COLO668 (cell line): ENCODE results near the gene TMC1.
"Not testable (repeated sequence)": the region's sequence is repeated elsewhere in the genome, so short reads cannot be mapped to it uniquely, and the experiment has no call there.

Experiments
- DNase-seq: peaks from one replicate; lab custom pipeline; 2025; ENCODE audit not compliant: unreplicated experiment; lab: John Stamatoyannopoulos, UW

TMC1 gene

DNA sequence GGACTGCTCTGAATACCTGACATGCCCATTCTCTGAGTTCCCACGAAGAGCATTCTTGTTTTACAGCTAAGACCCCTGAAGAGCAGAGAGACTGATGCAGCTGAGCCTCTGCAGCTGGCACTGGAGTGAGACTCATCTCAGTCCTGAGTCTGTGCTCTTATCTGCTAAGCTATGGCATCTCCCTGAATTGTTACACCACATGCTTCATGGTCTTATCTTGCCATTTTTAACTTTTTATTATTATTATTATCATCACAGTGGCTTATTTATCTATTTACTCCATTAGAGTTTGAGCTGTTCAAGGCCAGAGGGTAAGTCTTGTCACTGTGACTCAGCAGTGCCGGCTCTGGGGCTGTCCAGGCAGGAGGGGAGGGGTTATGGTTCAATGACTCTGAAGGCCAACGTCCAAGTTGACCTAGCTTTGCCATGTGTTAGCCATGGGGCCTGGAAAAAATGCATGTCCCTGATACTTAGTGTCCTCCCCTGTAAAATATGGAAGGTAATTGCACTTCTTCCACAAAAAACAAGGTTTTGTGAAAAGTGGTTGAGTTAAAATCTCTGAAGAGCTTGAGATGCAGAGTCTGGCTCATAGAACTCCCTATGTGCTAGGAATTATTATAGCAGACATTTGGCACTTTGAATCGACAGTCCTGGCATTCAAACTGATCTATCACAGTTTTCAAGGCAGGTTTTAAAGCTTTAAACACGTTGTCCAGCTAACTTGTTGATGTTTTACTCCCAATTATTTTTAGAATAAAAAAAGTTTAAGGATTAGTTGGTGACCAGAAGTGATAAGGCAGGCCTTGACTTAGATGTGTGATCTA, 336.9 kb downstream of the TMC1 start:
- no peak for DNase-seq

DNA sequence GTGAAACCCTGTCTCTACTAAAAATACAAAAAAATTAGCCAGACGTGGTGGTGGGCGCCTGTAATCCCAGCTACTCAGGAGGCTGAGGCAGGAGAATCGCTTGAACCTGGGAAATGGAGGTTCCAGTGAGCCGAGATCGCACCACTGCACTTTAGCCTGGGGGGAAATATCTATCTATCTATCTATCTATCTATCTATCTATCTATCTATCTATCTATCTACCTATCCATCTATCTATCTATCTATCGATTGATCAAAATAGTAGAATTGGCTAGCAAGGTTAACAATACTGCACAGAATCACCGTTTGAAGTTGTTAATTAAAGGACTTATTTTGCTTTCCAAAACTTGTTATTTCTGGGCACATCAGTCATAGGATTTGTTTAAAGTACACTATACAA, 341.4 kb downstream of the TMC1 start:
- DNase-seq, result not testable (repeated sequence)

DNA sequence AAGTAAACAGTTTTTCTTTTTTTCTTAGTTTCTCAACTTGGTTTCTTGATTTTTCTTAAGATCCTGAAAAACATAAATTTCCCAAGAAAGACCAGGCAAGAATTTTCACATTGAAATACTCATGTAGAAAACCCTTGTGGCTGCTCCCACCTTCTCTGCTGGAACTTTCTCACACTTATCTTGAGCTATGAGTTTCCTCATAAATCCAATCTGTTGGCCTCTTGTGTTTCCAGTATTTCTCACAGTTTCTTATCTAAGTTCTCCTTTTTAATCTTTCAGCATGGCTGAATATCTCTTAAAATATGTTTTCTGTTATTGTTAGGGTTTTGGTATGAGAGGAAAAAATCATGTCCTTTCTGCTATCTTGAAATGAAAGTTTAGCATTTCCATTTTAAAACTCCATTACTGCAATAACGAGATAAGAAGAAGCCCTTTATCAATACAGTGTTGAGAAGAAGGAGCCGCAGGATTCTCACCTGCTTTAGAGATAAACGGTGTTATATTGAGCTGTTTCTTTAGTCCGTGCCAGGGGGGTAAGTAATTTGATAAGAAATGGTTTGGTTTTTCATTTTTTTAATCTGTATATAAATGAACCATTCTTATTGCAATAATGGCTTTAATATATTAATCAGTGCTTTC, 342.2 kb downstream of the TMC1 start:
- DNase-seq, result no peak

DNA sequence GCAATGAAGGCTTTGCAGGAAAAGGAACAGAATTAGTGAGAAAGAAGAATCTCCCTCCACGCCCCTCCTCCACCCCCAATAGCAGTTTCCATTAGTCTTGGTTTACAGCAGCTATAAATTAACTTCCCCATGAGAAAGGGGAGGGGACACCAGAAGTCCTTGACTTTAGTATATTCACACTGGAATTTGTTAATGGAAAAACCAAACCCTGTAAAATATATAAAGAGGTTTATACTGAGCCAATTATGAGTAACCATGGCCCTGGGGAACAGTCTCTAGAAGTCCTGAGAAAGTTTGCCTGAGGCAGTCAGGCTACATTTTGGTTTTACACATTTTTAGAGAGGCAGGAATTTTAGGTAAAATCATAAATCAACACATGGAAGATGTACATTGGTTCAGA, 342.9 kb downstream of the TMC1 start:
- DNase-seq, result no peak

DNA sequence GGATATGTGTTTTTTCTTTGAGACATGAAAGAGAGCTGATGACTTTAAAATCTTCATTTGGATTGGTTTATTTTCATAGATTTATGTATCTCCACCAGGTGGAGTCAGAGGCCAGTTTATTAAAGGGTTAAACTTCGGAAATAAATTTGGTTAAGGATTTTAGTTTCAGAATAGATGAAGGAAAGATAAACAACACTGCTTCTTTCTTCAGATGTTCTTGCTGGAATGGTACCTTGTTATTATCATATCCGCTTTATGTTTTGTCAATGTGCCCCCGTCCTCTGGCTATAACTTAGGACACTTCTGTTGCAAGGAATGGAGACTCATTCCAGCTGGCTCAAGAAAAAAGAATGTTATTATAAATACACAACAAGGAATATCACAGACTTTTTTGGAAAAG, 350.3 kb downstream of the TMC1 start:
- DNase-seq, result no peak

DNA sequence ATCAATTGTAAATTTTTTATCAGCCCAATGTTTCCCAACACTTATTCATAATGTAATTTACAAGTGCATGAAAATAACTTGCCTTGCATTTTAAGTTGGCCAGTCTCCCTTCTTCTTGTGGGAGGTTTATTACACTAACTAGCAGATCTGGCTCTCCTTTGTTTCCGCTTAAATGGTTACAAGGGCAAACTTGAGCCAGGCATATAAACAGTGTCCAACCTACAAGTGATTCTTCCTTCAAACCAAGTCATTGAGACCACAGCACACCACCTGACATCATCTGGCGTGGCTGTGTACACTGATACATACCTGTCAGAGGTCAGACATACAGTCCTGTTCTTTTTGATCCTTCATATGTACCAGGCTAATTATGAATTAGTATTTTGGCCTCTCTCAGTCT, 351.3 kb downstream of the TMC1 start:
- DNase-seq, result no peak

DNA sequence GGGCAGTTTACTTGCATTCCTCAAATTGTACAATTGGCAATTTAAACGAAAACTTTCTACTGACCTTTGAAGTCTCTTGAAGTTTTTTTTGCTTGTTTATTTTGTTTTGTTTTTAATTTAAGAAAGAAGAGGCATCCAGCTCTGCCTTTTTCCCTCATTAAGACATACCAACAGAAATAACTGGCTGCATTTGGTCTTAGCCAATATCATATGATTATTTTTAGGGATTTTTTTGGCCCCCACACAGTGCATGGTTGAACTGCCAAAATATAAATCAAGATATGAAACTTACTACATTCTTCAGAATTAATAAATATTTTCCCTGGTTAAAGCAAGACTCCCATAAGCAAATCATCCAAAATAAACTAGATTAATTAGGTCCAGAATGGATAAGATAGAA, 352.0 kb downstream of the TMC1 start:
- DNase-seq, result no peak

DNA sequence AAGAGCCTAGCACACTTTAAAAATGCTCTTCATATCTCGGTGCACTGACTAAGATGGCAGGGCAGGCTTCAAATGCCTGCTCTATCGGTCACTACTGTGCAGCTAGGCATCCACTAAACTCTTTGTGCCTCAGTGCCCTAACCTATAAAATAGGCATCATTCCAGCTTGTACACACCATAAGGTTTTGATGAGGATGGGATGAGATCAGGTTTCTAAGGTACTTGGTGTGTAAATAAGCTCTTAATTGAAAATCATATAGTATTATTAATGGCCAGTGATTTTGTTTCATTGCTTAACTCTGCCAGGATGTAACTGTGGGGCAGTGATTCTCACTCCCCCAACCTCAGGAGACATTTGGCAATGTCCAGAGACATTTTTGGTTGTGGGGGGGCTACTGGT, 352.9 kb downstream of the TMC1 start:
- DNase-seq, result no peak

DNA sequence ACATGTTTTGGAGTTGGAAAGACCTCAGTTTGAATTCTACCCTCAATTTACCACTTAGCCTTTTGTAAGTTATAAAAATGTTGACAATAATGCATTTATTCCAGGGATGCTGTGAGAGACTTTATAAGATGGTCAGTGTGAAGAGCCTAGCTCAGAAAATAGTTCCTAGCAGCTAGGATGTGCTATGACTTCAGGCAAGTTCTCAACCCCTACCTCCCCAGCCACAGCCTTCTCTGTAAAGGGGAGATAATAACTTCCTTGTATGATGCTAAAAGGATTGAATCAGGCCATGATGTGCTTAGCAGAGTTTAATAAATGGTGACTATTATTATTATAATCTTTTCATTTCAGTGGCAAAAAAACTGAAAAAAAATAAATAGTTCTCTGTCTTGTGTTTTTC, 353.8 kb downstream of the TMC1 start:
- no peak for DNase-seq

DNA sequence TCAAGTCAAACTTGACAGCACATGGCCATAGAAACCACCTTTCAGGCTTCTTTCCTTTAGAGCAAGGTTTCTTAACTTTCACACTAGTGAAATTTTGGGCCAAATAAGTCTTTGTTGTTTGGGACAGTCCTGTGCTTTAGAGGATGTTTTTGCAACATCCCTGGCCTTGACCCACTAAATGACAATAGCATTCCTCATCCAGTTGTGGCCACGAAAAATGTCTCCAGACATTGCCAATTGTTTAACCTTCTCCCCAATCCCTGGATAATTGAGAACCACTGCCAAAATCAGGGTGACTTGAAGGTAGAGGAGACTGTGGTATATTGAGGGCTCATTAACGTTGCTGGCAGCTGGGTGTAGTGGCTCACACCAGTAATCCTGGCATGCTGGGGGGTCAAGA, 359.4 kb downstream of the TMC1 start:
- DNase-seq, result no peak

DNA sequence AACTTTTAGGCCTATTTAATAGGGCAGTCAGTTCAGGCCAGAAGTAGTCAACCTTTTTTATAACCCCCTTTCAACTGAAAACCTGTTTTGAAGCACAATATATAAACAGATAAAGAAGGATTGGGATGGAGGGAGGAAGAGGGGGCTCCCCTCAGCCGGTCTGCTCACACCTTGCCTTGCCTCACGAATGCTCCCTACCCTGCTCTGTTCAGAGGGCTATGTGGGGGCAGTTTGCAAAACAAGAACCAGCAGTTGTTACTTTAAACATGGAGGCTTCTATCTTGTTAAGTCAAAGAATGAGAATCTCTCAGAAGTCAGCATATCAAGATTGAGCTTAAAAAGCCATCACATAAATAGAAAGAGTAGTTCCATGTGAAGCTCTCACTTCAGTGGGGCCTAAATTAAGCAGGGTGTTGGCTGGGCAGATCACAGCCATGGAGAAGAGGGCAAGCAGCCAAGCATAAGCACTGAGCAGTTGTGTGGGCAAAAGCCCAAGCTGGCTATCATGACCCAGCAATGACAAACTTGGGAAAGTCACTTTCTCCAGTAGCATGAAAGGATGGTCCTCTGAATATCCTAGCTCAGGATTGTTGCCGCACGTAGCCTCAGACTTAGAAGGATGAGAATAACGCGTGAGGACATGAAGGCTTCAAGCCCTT, 360.8 kb downstream of the TMC1 start:
- DNase-seq, result no peak

DNA sequence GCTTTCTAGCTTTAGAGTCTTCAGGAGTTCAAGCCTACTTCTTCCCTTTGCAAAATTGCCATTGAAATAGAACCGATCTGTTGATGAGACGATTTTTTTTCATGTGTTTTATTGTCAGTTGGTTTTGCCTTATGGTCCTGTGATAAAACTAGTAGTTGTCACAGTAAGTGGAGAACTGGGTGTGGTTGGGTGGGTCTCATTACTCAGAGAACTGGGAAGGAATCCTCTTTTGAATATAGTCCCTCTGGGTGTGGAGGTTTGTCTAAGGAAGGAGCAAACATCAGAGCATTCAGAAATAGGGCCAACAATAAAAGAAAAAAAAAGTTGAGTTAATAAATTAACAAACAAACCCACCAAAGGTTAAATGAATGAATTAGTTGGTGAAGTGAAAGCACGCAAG, 362.5 kb downstream of the TMC1 start:
- no peak for DNase-seq

DNA sequence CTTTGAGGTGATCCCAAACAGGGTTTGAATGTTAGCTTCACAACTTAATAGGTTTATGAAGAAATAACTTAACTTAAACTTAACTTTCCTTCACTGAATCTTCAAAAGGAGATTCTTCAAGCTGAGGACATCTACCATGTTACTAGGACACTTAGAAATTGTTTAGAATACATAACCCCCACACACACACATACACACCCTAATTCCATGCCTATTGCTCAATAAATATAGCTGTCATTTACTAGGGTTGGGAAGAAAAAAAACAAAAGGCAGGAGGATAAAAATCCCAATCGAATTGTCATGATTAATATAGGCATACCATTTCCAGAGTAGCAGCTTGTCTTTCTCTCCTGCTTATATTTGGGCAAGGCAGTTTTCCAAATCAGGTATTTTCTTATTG, 363.1 kb downstream of the TMC1 start:
- no peak for DNase-seq
